B cell (primary cell): Measurements from ENCODE around the gene APOF.

Experiments used
- EZH2 ChIP-seq: IDR thresholded peaks from 2 replicates; pipeline ENCODE4 v1.6.1; 2012; ENCODE audit warnings: borderline replicate concordance, low read depth, mild to moderate bottlenecking, moderate library complexity, low read length; ENCODE audit not compliant: insufficient read depth, poor library complexity, severe bottlenecking
- TF ChIP-seq, protein P1 (sequence below): fragments of 200-600 bp; IDR thresholded peaks from one replicate; pipeline ENCODE4 v1.8.0; 2022; ENCODE audit warnings: antibody characterized with exemption, mild to moderate bottlenecking

GRCh38 chr12:56334490-56334793 lies 28.2 kb downstream of the APOF start:
- TF ChIP-seq EZH2: no peak
- TF ChIP-seq, protein P1, sequence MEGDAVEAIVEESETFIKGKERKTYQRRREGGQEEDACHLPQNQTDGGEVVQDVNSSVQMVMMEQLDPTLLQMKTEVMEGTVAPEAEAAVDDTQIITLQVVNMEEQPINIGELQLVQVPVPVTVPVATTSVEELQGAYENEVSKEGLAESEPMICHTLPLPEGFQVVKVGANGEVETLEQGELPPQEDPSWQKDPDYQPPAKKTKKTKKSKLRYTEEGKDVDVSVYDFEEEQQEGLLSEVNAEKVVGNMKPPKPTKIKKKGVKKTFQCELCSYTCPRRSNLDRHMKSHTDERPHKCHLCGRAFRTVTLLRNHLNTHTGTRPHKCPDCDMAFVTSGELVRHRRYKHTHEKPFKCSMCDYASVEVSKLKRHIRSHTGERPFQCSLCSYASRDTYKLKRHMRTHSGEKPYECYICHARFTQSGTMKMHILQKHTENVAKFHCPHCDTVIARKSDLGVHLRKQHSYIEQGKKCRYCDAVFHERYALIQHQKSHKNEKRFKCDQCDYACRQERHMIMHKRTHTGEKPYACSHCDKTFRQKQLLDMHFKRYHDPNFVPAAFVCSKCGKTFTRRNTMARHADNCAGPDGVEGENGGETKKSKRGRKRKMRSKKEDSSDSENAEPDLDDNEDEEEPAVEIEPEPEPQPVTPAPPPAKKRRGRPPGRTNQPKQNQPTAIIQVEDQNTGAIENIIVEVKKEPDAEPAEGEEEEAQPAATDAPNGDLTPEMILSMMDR: peak; percentile 3
